ENCODE measurements around the gene MANSC1. TPM values are rescaled to one million over a fixed set of nuclear protein-coding genes. Genes with fewer than 3 reads are reported as not detected.

The MANSC1 gene
- total RNA-seq, 1 experiment from 2014 or later, result 0.55 TPM

Other genes starting within 250 kb of the MANSC1 start
- 8.3 and 12.0 TPM in 2 replicates for gene LRP6, start 83.2 kb downstream of the MANSC1 start, total RNA-seq (2014; rRNA removed; shearing (Covaris generic))
- gene BORCS5, start 6.8 kb upstream of the MANSC1 start, total RNA-seq (2014; rRNA removed; shearing (Covaris generic)), result 5.2 and 12.2 TPM in 2 replicates
- 4.9 and 5.5 TPM in 2 replicates for gene DUSP16, start 212.6 kb upstream of the MANSC1 start, total RNA-seq (2014; rRNA removed; shearing (Covaris generic))

All from A172 (cell line).